NCI-H146 (cell line): ENCODE data around the gene PRKN.

ENCODE experiments used
- DNase-seq: peaks from one replicate; lab custom pipeline; 2025; lab: John Stamatoyannopoulos, UW

Gene PRKN

DNA sequence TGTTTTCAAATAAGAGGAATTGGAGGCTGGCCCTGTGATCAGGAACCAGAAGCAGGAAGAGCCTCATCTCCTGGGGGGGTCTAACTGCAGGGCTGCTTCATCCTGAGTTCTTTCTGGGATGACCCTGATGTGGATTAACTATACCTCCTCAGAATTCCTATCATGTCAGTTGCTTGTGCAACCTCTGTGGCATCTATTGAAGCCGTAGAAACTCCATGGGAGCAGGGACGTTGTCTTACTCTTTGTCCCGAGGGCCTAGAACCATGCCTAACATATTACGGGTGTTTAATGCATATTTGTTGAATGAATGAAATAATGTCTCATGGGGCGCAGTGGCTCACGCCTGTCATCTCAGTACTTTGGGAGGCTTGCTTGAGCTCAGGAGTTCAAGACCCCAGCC, 1343.6 kb downstream of the PRKN start:
- no peak for DNase-seq

DNA sequence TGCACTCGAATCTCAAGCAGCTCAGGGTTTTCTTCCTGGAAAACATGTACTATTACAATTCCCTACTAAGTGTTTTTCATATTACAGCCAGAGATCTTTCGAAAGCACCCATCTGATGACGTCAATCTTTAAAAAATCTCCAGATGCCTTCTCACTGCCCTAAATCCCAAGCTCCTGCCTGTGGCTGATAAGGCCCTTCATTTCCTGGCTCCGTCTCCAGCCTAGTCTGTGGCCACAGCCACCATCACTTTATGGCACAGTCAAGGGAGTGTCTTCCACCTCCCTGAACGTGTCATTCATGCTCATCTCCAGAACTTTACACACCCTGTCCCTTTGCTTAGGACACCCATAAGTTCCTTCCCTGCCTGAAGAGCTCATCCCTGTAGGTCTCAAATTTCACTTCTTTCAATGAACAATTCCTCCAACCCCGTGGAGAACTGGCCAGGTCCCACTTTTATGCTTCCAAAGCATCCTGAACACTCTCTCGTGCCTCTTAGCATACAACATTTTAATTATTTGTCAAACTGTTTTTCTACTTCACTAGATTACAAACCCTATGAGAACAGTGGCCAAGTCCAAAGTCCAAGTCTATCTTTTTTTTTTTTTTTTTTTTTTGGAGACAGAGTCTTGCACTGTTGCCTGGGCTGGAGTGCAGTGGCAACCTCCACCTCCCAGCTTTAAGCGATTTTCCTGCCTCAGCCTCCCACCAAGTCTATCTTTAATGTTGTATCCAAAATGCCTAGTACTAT, 1347.6 kb downstream of the PRKN start:
- no peak for DNase-seq

DNA sequence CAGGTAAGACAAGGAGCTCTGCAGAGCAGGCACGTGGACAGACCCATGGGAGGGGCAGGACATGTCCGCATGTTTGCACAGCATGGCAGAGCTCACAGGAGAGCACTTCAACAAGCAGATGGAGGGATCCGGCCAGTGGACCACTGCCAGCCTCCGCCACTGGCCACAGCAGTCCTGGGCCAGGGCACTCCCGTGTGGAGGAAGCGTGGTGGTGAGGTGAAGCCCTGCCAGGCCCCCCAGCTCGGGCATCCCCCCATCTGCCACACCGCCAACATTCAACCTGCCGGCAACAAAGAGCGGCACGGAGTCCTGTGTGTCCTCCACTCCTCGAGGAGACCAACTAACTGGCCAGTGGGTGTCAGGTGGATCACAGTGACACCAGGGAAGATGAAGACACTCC, 1349.5 kb downstream of the PRKN start:
- DNase-seq = no peak

DNA sequence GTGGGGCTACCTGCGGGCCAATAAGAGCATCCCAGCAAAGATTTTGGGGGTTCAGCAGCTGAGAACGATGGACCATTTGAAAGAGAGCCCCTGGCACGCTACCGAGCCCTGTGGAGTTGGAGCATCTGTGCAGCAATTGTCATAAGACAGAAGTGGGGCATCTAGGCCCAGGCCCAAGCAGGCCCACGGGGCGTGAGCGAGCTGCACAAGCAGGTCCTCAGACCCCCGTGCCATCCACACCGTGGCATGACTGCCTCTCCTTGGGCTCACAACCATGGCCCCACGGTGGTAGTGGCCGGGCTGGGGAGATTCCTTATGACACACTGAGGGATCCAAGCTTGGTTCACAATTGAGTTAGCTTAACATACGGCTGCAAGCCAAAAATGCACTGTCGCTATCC, 1350.5 kb downstream of the PRKN start:
- no peak for DNase-seq

DNA sequence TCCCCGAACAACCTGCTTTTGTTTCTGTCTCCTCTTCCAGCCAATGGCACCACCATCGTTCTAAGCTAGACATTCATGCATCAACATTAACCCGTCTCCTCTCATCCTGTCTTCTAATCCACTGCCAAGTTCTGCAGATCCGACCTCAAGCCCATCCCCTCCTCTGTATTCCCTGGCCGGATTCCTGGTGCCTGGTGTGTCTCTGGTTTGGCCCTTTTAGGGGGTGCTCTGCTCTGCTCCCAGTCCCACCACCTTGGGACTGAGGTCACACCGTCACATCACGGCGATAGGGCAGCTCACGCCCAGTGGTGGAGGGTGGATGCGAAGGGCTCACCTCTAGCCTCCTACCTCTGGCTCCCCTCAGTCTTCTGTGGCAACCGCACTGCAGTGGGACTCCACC, 1351.2 kb downstream of the PRKN start:
- DNase-seq = no peak

DNA sequence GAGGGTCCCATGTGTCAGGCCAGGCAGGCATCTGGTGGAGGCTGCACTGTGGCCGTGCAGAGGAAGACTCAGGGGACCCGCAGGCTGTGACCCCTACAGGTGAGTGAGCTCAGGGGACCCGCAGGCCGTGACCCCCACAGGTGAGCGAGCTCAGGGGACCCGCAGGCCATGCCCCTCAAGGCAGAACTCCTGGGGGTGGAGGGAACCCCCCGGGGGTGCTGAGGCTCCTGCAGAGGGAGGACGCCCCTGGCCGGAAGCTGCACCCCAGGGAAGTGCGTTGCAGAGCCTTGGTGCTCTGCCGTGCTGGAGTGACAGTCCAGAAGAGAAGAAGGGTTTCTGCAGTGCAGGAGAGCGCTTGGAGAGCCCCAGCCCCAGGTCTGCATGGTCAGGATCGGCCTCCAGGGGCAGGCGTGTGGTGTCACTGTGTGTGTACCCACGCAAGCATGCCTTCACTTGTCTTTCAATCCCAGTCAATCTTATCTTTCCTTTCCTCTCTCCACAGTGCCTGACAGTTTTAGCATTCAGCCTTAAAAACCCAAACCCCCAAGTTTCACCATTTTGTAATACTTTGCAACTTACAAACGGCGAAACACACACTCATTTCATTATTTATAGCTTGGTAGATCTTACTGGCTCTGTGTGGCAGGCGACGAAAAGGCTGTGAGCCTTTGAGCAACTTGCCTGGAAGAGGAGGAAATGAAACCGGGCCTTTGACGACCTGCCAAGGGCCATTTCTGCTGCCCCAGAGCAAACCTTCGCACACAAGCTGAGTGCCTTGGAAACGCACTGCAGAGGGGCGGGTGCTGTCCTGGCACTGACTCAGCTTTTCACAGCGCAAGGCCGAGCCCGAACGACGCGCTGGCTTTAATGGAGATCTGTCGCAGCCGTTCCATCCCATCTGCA, 1352.3 kb downstream of the PRKN start:
- peak; percentile 70 for DNase-seq

DNA sequence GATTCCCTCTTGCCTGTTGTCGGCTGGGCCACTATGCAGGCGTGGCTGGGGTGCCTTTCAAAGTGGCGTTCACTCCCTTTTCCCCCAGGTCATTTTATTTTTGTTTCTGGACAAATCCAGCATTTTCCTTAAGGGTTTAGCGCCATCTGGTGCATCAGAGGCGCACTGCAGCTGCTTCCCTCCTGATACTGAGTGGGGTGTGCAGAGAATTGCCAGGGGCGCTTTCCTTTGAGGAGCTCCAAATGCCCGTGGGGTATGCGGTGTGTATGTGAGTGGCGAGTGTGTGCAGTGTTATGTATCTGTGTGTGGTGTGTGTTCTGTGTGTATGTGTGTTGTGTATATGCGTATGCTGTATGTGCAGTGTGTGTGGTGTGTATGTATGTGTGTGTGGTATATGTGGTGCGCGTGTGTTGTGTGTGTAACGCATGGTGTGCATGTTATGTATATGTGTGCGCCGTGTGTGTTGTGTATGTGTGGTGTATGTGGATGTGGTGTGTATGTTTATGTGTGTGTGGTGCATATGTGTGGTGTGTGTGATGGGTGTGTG, 1353.6 kb downstream of the PRKN start:
- peak; percentile 81 for DNase-seq

DNA sequence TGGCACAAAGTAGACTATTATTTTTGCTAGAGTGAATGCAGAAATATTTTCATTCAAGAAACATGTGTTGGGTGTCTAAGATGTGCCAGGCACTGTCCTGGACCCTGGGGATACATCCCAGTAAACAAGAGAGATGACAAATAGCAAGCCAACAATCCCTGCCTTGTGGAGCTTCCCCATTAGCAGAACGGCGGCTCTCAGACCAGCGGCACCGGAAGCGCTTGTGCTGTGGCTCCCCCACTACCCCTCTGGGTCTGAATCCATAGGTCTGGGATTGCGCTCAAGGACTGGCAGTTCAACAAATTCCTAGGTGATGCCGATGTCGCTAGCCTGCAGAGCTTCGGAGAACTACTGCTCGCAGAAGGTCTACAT, 1355.2 kb downstream of the PRKN start:
- no peak for DNase-seq

DNA sequence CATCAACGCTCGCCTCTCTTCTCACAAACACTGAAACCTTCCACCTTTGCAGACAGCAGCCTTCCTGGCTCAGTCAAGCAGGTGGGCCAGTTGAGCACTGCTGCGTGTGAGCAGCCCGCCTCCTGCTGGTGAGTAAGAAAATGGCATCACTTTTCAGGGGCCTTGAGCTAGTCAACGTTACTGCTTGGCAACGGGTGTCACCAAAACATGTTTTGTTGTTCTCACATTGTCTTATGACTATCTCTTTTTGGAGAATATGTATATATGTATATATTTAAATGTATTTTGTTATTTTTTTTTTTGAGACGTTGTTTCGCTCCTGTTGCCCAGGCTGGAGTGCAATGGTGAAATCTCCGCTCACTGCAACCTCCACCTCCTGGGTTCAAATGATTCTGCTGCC, 1356.7 kb downstream of the PRKN start:
- DNase-seq = peak; percentile 88

DNA sequence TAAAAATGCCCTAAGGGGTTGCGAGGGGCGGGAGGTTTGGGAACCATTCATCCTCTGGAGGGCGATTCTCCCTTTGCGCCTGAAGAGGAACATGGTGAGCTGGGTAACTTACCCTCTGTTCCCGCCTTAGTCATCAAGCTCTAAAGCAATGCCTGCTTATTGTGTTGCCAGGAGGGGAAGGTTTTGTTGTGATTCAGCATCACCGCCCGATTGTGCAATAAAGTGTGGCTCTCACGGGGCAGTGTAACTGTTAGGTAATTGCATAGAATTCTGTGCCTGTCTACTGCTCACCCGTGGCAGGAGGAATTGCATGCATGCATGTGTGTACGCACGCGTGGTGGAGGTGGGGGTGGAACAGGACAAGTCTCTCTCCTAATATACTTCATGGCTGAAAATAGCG, 1358.2 kb downstream of the PRKN start:
- DNase-seq = no peak

DNA sequence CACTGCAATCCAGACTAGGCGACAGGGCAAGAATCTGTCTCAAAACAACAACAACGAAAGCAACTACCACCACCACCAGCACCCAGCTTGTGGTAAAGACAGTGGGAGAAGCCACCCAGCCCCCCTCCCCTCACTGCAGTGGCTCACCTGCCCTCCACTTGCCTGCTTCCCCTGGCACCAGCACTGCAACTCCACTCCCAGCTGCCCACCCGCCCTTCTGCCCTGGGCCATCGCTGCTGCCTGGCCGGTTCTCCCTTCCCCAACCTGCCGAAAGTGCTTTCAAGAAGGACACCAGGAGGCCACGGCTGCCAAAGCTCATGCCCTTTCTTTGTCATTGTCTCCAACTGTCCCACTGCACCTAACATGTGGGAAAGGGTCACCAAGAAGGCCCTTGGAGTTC, 1359.1 kb downstream of the PRKN start:
- DNase-seq = no peak

DNA sequence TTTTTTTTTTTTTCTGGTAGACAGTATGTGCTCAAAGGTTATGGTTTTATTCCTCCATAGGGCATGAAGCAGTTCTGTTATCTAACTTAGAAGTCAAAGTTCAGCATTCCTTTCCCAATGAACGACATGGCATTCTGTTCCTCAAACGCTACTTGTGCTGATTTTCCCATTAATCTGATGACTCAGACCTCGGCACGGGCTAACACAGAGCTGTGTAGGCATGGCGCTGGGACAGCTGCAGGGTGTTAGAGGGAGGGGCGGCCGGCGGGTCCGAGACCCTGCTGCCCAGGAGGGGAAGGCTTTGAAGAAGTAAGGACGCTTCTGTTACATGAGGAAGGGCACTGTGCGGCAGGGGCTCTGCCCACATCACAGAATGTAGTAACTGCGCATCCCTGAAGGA, 1360.1 kb downstream of the PRKN start:
- DNase-seq = no peak

DNA sequence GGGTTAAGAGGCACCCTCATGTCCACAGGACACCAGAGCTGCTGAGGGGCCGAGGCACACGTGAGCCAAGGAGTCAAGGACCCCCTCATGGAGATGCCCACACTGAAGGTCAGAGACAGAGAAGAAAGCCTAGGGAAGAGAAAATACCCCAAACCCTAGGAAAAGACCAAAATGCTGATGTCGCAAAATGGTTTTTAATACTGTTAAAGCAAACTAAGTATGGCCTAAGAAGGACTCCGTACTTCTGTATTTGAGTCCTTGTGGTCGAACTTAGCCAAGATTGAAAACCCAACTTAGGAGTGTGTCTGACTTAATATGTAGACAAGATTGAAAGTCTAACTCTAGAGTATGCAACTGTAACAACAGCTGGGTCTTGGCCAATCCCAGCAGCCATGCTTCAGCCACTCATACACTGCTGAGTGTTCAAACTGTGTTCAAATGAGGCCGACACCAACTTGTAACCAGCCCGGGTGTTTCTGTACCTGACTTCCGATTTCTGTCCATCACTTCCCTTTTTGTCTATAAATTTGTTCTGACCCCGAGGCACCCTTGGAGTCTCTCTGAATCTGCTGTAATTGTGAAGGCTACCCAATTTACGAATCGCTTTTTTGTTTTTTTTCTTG, 1361.2 kb downstream of the PRKN start:
- DNase-seq = no peak

DNA sequence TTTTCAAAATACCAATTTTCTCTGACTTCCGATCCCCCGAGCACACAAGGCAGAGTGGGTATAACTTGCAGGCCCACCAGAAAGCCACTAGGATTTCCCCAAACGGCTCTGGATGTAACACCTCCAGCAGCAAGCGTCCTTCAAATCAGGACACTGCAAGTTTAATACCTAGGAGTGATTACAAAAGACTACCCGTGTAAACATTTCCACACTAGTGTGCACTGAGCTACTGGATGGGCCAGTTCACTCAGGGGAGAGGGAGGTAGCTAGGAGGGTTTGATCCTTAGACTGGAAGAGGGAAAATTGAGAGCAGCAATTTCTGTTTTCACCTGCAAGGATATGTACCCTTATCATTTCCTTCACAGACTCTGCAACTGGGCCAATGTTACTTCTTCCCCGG, 1361.9 kb downstream of the PRKN start:
- DNase-seq = no peak

DNA sequence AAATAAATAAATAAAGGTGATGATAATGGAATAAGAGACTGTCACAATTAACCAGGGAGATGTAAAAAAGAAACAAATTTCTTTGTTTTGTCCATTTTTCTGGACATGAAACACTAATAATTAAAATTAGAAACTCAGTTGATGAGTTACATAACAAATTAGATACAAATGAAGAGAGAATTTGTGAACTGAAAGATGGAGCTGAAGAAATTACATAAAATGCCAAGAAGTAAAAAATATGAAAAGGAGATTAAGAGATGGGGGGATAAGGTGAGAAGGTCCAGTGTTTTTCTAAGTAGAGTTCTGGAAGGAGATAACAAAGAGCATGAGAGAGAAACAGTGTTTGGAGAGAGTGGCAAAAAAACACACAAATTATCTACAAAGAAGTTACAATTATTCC, 1364.3 kb downstream of the PRKN start:
- DNase-seq = no peak

DNA sequence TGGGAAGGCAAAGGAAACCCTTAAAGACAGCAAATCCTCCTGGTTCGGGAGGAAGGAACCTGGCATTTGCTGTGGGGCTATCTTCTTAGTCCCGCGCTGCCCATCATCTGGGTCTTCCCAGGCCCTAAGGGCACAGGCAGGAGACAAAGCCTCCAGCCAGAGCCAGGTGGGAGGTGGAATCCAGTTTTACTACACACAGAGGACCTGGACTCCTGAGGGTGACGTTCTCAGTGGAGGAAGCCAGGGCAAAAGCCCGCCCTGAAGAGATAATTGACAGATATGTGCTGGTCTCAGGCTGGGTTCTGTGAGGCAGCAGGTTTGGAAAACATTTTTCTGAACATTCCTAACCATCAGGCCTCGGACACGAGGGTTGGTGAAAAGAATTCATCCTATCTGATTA, 1365.3 kb downstream of the PRKN start:
- no peak for DNase-seq

DNA sequence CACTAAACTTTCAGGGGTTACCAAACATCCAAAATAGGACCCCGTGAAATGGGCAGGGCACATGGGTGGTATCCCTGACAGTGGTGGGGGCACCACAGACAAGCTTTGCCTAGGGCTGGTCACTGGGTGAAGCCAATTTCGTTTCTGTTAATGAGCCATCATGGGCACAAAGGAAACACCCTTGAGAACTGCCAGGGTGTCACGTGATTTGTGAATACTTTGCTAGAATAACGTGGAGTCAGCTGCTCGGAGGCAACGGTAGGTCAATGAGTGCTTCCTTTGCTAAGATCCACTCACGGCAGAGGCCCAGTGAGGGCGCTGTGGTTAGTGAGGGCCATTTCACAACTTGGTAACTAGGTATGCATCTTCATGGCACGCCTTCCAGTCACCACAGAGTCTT, 1366.0 kb downstream of the PRKN start:
- no peak for DNase-seq

DNA sequence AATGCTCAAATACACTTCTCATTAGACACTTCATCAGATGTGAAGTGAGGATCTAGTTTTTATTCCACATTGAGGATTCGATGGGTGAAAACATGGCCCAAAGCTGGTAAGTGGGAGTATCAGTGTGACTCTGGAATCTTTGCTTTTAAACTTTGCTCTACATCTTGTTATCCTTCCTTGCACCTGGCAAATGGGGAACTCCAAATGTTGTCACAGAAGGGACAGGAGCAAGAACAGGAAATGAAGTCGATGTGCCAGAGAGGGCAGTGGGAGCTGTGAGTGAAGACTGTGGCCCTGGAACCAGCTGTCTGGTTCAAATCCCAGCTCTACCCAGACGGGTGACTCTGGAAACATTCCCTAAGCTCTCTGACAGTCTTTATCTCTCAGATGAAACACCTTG, 1367.0 kb downstream of the PRKN start:
- no peak for DNase-seq

DNA sequence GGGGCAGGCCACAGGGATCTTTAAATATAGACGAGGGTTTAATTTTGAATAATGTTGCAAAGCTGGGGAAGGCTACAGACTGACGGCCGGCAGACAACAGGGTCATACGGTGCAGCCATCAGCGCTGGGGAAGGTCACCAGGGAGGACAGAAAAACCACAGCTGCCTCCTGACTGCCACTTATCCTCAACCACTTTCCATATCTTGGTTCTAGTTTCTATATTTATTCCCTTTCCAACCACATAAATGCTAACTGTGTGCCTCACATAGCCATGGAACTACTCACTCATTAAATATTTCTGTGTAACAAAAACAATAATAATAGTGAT, 1368.0 kb downstream of the PRKN start:
- no peak for DNase-seq

DNA sequence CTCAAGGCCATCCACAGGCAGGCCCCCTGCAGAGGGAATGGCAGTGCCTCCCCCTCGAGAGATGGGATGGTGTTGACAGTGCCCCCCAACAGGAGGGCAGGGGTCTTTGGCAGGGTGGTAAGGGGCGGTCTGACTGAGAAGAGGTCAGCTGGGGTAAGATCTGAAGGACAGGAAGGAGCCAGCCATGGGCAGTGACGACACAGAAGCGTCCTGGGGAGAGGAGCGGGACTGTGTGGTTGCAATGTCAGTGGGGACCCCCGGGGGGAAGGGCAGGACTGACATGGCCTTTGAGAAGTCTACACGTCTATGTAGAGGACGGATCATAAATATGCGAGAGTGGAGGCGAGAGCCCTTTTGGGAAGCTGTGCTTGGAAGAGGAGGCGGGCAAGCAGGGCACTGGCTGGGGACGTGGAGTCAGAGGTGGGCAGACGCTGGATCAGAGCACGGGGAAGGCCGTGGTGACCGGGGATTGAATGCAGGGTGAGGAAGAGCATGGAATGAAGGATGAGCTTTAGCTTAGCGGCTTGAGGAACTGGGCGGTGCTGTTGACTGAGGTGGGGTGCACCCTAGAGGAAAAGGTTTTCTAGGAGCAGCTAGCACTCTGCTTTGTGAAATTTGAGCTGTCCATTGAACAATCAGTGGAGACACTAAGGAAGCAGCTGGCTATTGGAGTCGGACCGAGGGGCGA, 1371.3 kb downstream of the PRKN start:
- no peak for DNase-seq

DNA sequence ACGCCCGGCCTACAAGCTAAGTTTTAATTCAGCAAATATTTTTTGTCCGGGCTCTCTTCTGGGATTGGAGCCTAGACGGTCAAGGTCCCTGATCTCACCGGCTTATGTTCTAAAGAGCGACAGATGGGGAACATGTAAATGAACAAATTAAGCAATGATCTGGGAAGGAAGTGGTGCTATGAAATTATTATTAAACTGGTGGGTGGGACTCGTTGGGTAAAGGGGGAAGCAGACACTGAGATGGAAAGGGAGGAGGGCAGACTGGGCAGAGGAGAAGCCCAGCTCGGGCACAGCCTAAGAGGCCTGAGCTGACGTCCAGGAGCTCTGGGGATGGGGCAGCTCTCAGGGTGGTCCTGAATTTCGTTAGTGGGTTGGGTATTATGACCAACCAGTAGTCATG, 1371.9 kb downstream of the PRKN start:
- DNase-seq = no peak

DNA sequence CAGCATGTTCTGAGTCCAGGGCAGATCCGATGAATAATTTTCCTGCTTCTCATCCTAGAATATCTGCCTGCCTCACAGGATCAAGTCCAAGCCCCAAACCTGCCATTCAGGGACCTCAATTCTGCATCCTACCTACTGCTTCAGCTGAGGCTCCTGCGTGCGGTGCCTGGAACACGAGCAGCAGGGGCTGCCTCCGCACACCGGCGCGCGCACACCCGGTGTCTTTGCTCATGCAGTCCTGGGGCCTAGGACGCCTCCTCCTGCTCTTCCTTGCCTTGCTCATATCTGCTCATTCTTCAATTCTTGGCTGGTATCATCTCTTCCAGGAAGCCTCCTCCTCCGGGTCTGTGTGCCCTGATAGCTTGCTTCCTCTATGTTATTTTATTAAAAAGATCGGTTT, 1372.6 kb downstream of the PRKN start:
- DNase-seq = no peak
